Body of pancreas (tissue), 4 donors: Measurements from ENCODE around the gene NUDCD2. TPM values are rescaled to one million over a fixed set of nuclear protein-coding genes. Genes with fewer than 3 reads are reported as not detected.
"Not testable (repeated sequence)": the region's sequence is repeated elsewhere in the genome, so short reads cannot be mapped to it uniquely, and the experiment has no call there.

Source experiments
- ATAC-seq: fragments of 150-250 bp; one replicate; pipeline ENCODE4 v1.9.1; 2016
- DNase-seq, 4 donors: peaks; one replicate each; pipeline ENCODE4 v3.0.0-alpha.2; 2019
- H3K27ac ChIP-seq, 4 donors: fragments of 200-600 bp; sonication (generic); 1 replicate in 3 of 4; 2 replicates in 1 of 4; pipeline versions ENCODE4 v1.5.1 to v1.6.1; 2016 to 2019; ENCODE audit warnings: mild to moderate bottlenecking in 1 of 4, mixed read lengths in 1 of 4, moderate library complexity in 1 of 4
- H3K27me3 ChIP-seq, 2 donors: fragments of 200-600 bp; sonication (generic); one replicate each; pipeline ENCODE4 v1.6.0; 2016; ENCODE audit warnings: mild to moderate bottlenecking in 1 of 2
- H3K36me3 ChIP-seq, 2 donors: fragments of 200-600 bp; sonication (generic); replicated peaks in 1 of 2; 2 replicates each; pipeline ENCODE4 v1.5.1; 2016; ENCODE audit warnings: low read depth in 2 of 2; ENCODE audit not compliant: insufficient read depth in 1 of 2
- H3K4me1 ChIP-seq: fragments of 200-600 bp; sonication (generic); one replicate; pipeline ENCODE4 v1.6.0; 2016
- H3K4me3 ChIP-seq, 2 donors: fragments of 200-600 bp; sonication (generic); 1 replicate in 1 of 2; 2 replicates in 1 of 2; pipeline ENCODE4 v1.5.1; 2016 to 2019
- H3K9me3 ChIP-seq, 3 donors: fragments of 200-600 bp; sonication (generic); 1 replicate in 2 of 3; 2 replicates in 1 of 3; pipeline ENCODE4 v1.5.1; 2016
- CTCF ChIP-seq, 7 experiments: fragments of 450-650 bp in 4 of 7; fragments of 200-600 bp in 3 of 7; sonication (generic) in 3 of 7; IDR thresholded peaks; one replicate each; pipeline ENCODE4 v1.5.1; 2016 to 2019; ENCODE audit warnings: antibody characterized with exemption in 7 of 7
- POLR2A ChIP-seq, 3 donors: fragments of 450-650 bp; IDR thresholded peaks; one replicate each; pipeline ENCODE4 v1.6.1; 2016; ENCODE audit warnings: antibody characterized with exemption in 3 of 3, mild to moderate bottlenecking in 2 of 3
- WGBS, 2 donors: methylation state at CpG; one replicate each; pipeline ENCODE4 v1.1.5; 2017; 5-methylcytosine and 5-hydroxymethylcytosine counted together
- intact Hi-C: fragments of 100-400 bp; cut with DNase I; formaldehyde crosslinking; loops from one replicate; pipeline ENCODE4 v1.15.1; 2023
- total RNA-seq, 2 donors: library from RNA; depleted of rRNA; stranded (reverse); fragments of >200 nt; gene quantifications; one replicate each; pipeline ENCODE4 v1.1.0, GENCODE V29; 2016

NUDCD2 gene
- total RNA-seq, 2 donors from 2014 or later, result 2.0 to 4.2 TPM

DNA sequence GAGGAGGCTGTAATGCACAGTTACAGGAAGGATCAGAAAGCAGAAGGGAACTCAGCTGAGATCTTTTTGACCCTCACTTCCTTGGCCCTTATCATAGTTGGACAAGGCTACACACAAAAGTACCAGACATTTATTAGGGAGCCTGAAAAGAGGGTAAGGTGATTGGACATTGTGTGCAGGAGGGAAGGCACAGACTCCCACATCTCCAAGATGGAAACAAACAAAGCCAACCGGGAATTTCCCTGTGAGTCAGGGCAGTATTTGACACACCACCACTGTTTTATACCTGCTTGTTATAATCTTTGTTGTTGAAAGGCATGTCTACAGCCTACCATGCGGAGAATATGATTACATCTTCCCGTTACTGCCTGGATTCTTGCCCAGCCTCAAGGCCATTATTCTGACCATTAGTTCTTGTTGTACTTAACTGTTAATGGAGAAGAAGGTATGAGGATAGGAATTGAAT is 25.5 kb downstream of the NUDCD2 start:
- H3K9me3 ChIP-seq, result no peaks in the 10 kb centered on the region
- WGBS, 2 donors, result 7 to 19% methylated on average over 3 of the region's 3 CpGs
- peak overlapping the region in 3 of 4 donors; percentile 41 to 76 (median 75) for H3K27ac ChIP-seq
- H3K36me3 ChIP-seq, result no peaks in the 10 kb centered on the region
- peaks cover 50% of the 10 kb centered on the region for H3K4me1 ChIP-seq
- no peak for TF ChIP-seq POLR2A (IDR thresholded peaks at IDR 0.05)
- no peak for TF ChIP-seq CTCF (IDR thresholded peaks at IDR 0.05)
- intact Hi-C loops, result no loop called here
- H3K4me3 ChIP-seq, result no peak overlapping the region
- DNase-seq (peak; percentile 50 to 80 (median 71)), ATAC-seq (peak; percentile 22)
- H3K27me3 ChIP-seq, result no peaks in the 10 kb centered on the region

DNA sequence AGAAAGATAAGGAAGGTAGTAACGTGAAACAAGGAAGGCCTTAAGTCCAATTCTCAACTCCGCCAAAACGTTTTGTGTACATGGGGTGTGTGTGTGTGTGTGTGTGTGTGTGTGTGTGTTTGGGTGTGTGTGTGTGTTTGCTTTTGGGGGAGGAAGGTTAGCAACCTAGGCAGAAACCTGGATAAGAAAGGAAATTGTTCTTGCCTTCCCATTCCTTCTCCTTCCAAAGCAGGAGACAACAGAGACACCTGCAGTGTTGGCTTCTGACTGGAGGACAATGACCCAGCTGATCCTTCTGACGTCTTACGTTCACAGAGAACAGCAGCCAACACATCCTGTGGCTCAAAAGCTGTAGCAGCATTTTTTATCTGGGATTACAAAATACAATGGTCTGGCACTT is 26.6 kb downstream of the NUDCD2 start:
- WGBS, 2 donors, result 22 to 23% methylated on average over 5 of the region's 5 CpGs
- ATAC-seq, result peak; percentile 9
- no peak for TF ChIP-seq CTCF (IDR thresholded peaks at IDR 0.05)
- peak in 1 of 3 donors; percentile 18 for TF ChIP-seq POLR2A (IDR thresholded peaks at IDR 0.05)
- Histone ChIP-seq H3K4me1 (peaks cover 39% of the 10 kb centered on the region), H3K9me3 (no peaks in the 10 kb centered on the region), H3K36me3 (no peaks in the 10 kb centered on the region), H3K27ac (peak overlapping the region in 2 of 4 donors; percentile 23 to 76), H3K27me3 (no peaks in the 10 kb centered on the region), H3K4me3 (no peak overlapping the region)
- intact Hi-C loops, result no loop called here
- peak; percentile 24 to 64 (median 29) for DNase-seq

DNA sequence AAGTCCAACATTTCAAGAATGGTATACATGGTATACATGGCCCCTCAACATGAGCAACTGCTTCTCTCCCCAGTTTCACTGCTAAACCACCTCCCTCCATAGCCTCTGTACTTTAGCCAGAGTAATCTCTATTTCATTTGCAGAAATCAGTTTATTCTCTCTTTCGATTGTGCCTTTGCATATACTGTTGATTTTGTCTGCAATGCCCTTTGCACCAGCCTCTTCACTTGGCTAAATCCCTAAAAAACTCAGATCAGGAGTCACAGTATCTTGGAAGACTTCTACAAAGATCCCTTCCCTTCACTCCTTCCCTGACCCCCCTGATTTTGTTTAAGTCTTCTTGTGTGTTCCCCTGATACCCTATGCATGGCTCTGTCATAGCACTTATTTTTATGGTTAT is 27.4 kb downstream of the NUDCD2 start:
- DNase-seq (no peak), ATAC-seq (no peak)
- Histone ChIP-seq H3K36me3 (no peaks in the 10 kb centered on the region), H3K9me3 (no peaks in the 10 kb centered on the region), H3K27me3 (no peaks in the 10 kb centered on the region), H3K27ac (no peak overlapping the region), H3K4me3 (no peak overlapping the region), H3K4me1 (peaks cover 39% of the 10 kb centered on the region)
- WGBS, 2 donors, result 36 to 48% methylated on average over 1 of the region's 1 CpG
- intact Hi-C loops, result no loop called here
- TF ChIP-seq POLR2A (IDR thresholded peaks at IDR 0.05) (no peak), CTCF (IDR thresholded peaks at IDR 0.05) (no peak)

DNA sequence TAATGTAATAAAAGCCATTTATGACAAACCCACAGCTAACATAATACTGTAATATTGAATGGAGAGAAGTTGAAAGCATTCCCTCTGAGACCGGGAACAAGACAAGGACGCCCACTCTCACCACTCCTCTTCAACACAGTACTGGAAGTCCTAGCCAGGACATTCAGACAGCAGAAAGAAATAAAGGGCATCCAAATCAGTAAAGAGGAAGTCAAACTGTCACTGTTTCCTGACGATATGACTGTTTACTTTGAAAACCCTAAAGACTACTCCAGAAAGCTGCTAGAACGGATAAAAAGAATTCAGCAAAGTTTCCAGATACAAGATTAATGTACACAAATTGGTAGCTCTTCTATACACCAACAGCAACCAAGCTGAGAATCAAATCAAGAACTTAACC is 33.8 kb downstream of the NUDCD2 start:
- DNase-seq, H3K27ac ChIP-seq, intact Hi-C loops, ATAC-seq, H3K4me1 ChIP-seq, H3K27me3 ChIP-seq, H3K9me3 ChIP-seq, H3K4me3 ChIP-seq, H3K36me3 ChIP-seq: not testable (repeated sequence)
- 55 to 68% methylated on average over 4 of the region's 4 CpGs for WGBS, 2 donors

DNA sequence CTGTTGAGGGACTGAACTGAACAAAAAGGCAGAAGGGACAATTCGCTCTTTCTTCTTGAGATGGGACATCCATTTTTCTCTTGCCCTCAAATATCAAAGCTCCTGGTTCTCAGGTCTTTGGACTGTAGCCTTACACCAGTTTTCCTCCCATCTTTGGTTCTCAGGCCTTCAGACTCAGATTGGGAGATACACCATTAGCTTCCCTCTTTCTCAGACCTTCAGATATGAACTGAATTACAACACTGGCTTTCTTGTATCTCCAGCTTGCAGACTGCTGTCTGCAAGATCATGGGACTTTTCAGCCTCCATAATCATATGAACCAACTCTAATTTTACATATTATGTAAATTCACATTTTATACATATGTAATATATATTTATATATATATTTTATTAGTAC is 35.1 kb downstream of the NUDCD2 start:
- Histone ChIP-seq H3K9me3 (no peaks in the 10 kb centered on the region), H3K27me3 (no peaks in the 10 kb centered on the region), H3K4me3 (no peak overlapping the region), H3K4me1 (no peaks in the 10 kb centered on the region), H3K36me3 (no peaks in the 10 kb centered on the region), H3K27ac (no peak overlapping the region)
- 95 to 100% methylated on average over 1 of the region's 1 CpG for WGBS, 2 donors
- DNase-seq, result no peak
- intact Hi-C loops, result no loop called here
- no peak for TF ChIP-seq CTCF (IDR thresholded peaks at IDR 0.05)
- TF ChIP-seq POLR2A (IDR thresholded peaks at IDR 0.05), result no peak
- ATAC-seq, result no peak

- peaks cover 0 to 10% of the 10 kb centered on the region in 2 donors for H3K27me3 ChIP-seq
- H3K4me3 ChIP-seq, H3K27ac ChIP-seq, intact Hi-C loops, H3K4me1 ChIP-seq, H3K36me3 ChIP-seq, ATAC-seq, DNase-seq, H3K9me3 ChIP-seq: not testable (repeated sequence)
- WGBS, 2 donors, result 21 to 30% methylated on average over 15 of the region's 15 CpGs
Observed at GRCh38 chr5:163415673-163416072, 44.2 kb downstream of the NUDCD2 start.
